GM21529 (cell line): ENCODE data around the gene LIPI.
"Not testable (repeated sequence)": the region's sequence is repeated elsewhere in the genome, so short reads cannot be mapped to it uniquely, and the experiment has no call there.

Experiments
- ATAC-seq: cut with Tn5 transposase; IDR thresholded peaks from one replicate; pipeline ENCODE4 v1.9.1; 2021; ENCODE audit not compliant: unreplicated experiment

The LIPI gene

DNA sequence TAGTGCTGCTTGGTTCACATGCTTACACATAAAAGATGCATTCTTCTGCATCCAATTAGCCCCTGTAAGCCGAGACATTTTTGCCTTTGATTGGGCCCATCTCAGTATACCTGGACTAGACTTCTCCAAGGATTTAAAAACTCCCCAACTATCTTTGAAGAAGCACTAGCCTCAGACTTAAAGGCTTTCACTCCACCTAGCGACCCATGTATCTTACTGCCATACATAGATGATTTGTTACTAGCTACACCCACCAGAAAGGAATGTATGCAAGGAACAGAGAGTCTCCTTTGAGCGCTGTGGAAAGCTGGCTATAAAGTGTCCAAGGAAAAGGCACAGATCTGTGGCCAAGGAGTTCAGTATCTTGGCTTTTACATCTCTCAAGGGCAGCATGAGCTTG is 91.7 kb downstream of the LIPI start:
- no peak for ATAC-seq

- peak; percentile 72 for ATAC-seq
These were observed 94.7 kb downstream of the LIPI start for GRCh38 chr21:14116080-14116481.

DNA sequence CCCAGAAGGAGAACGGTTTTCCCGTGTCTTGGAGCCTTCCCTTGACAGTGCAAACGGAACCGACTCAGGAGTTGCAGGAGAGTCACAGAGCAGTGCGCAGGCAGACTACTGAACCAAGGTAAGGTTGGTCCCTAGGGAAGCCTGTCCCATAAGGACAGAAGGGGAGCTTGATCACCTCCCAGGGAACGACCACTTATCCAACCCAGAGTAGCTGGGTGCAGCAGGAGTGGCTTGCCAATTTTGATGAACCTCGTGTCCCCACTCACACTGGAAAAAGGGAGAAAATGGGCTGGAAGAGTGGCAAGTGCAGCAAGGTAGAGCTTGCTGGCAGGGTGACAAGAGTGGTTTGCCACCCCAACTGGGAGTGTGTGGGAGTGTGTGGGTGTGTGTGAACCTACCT is 95.1 kb downstream of the LIPI start:
- no peak for ATAC-seq

DNA sequence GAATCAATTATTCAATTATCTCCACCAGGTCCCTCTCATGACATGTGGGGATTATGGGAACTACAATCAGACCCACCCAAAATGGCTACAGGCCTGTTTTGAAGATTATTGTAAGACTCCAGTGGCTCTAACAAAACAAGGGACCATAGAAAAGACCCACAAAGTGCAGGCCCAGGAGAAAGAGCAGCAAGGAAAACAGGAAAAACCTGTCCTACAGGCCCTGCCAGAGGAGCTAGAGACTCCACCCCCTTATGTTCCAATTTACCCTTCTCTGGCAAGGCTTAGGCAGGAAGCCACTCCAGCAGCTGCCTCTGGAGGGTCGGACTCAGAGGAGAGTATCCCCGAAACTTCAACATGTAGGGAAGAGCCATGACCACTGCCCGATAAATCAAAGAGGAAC is 96.5 kb downstream of the LIPI start:
- ATAC-seq = no peak

DNA sequence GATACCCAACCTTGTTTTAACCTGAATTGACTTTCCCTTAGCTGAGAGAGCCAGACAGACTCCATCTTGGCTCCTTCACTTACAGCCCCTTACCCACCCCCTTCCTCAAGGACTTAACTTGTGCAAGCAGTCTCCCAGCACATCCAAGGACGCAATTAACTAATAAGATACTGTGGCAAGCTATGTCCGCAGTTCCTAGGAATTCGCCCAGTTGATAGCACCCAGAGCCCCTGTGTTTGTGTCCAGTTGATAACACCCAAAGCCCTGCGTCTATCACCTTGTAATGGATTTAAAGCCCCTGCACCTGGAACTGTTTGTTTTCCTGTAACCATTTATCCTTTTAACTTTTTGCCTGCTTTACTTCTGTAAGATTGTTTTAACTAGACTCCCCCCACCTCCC is 106.2 kb downstream of the LIPI start:
- ATAC-seq = not testable (repeated sequence)

GRCh38 chr21:14099570-14099969 is 111.2 kb downstream of the LIPI start:
- ATAC-seq = no peak

DNA sequence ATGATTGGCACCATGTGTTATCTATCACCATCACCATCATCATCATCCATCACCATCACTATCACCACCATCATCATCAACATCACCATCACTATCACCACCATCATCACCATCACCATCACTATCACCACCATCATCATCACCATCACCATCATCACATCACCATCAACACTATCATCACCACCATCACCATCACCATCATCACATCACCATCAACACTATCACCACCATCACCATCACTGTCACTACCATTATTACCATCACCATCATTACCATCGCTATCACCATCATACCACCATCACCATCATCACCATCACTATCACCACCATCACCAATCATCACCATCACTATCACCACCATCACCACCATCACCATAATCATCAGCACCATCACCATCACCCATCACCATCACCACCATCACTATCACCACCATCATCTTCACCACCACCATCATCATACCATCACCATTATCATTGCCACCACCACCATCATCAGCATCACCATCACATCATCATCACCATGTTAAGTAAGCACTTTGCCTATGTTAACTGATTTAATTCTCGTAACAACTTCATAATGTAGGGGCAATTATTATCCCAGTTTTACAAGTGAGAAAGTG is 112.8 kb downstream of the LIPI start:
- no peak for ATAC-seq

GRCh38 chr21:14096577-14096976 is 114.2 kb downstream of the LIPI start:
- ATAC-seq = no peak

DNA sequence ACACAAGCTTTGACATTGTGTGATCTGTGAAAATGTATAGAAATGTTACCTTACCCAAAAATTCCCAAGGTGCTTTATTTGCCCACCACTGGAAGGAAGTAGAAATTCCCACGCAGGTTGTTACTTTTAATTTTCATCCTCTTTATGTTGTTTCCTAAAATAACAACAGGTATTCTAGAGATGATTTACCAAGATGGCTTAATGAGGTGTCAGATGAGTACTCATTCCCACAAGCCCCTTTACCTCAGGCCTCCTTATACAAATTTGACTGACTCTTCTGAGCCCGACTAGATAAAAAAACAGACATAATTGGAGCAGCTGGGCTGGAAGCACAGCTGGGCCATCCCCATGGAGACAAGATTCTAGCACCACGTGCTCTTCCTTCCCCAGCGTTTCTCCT is 114.6 kb downstream of the LIPI start:
- no peak for ATAC-seq

- ATAC-seq = no peak
These were observed 115.7 kb downstream of the LIPI start for GRCh38 chr21:14095056-14095455.

DNA sequence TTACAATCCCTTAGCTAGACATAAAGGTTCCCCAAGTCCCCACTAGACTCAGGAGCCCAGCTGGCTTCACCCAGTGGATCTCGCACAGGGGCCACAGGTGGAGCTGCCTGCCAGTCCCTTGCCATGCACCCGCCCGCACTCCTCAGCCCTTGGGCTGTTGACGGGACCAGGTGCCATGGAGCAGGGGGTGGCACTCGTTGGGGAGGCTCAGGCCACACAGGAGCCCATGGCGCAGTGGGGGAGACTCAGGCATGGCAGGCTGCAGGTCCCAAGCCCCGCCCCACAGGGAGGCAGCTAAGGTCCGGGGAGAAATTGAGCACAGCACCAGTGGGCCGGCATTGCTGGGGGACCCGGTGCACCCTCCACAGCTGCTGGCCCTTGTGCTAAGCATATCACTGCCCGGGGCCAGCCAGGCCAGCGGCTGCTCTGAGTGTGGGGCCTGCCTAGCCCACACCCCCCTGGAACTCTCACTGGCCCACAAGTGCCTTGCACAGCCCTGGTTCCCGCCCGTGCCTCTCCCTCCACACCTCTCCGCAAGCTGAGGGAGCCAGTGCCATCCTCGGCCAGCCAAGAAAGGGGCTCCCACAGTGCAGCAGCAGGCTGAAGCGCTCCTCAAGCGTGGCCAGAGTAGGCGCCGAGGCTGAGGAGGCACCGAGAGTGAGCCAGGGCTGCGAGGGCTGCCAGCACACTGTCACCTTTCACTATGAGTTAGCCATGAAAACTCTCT is 117.8 kb downstream of the LIPI start:
- no peak for ATAC-seq

GRCh38 chr21:14090184-14090583 is 120.6 kb downstream of the LIPI start:
- not testable (repeated sequence) for ATAC-seq

DNA sequence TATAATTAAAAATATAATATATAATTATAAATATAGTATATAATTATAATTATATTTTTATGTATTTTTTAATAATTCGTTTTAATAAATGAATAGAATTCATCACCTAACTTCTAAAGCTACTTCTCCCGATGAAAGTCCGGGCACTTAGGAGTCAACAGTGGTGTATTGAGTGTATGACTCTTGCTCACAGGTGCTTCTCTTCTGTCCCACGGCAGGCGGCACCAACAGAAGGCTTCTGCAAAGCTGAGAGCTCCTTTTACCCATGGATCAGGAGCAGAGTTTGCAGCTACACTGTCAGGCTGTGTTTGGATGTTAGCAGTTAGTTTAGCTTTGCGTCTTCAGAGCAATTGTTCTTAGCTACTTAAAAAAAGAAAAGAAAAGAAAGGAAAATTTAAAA is 122.4 kb downstream of the LIPI start:
- ATAC-seq = no peak

DNA sequence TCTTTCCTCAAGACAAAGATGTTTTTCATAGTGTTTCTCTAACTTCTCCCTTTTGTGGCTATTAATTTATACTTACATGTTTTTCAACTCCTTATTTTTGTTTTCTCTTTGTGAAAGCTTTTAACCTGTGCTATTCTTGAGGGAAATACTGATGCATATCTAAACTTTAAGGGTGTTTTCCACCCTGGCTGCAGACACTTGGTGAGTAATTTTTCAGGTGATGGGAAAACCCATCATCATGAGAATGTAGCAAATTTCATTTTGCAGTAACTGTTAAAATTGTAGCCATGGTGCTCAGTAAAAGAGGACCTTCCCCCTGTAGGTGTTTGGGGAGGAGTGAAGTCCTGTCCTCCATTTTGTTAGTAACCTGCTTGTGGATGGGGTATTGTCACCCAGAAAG is 124.2 kb downstream of the LIPI start:
- ATAC-seq = peak; percentile 48

GRCh38 chr21:14084701-14085100 is 126.1 kb downstream of the LIPI start:
- no peak for ATAC-seq

- no peak for ATAC-seq
These were observed 126.7 kb downstream of the LIPI start for GRCh38 chr21:14084068-14084501.

DNA sequence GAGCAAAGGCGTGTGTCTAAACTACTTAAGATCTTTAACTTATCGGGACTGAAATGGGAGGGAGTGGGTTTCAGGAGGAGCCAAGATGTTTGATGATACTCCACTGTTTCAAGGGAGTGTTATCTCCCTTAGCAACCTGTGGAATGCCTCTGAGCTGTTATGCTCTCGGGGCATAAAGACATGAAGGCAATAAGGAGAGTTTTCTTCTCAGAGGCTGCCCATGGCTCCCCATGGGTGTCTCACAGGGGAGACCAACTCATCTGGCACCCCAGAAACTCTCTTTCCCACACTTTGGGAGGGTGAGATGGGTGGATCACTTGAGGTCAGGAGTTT is 130.0 kb downstream of the LIPI start:
- ATAC-seq = no peak

GRCh38 chr21:14080040-14080763 is 130.6 kb downstream of the LIPI start:
- ATAC-seq = no peak

- no peak for ATAC-seq
These were observed 131.9 kb downstream of the LIPI start for GRCh38 chr21:14078746-14079375.

DNA sequence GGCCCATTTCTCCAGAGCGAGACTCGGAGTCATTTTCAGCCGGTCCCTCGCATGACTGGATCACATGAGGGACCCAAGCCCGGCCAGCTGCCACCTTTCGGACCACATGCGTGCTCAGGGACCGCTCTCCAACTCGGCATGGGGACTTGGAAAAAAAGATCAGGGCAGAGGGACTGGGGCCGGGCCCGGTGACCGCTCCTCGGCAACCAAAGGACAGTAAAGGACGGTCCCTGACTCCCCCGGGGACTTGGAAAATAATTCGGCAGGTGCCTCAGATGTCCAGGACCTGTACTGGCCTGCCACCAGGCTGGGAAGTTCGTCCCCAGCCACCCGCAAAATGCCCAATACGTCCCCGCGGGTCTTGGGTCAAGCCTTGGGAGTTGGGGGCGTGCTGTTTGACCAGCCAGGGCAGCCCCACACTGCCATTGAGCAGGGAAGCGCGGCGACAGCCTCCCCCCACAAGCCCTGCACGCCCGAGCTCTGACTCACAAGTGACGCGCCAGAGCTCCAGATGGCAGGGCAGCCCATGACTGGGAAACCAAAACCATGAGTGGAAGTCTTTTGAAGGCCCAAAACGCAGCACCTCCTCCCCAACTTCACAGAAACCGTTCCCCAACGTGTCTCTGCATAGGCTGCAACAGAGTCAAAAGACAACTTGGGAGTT is 134.5 kb downstream of the LIPI start:
- peak; percentile 96 for ATAC-seq
